ENCODE measurements around the gene MATCAP1.

MATCAP1 gene

GRCh38 chr16:67137605-67138004 lies 46.2 kb downstream of the MATCAP1 start:
- DNase-seq (ENCODE audit: low read depth) = no peak
- no peak overlapping the region for H3K4me3 ChIP-seq (ENCODE audit: low read depth, low read length)
- TF ChIP-seq MAX (IDR thresholded peaks at IDR 0.05; ENCODE audit: low read depth, low read length) (no peak), CTCF (IDR thresholded peaks at IDR 0.05; ENCODE audit: low read depth, low read length) (no peak), MYC (IDR thresholded peaks at IDR 0.05; ENCODE audit: low read depth, low read length) (no peak), POLR2A (IDR thresholded peaks at IDR 0.05; ENCODE audit: extremely low read depth, insufficient read length) (no peak)

- TF ChIP-seq POLR2A (IDR thresholded peaks at IDR 0.05; ENCODE audit: extremely low read depth, insufficient read length) = no peak
- TF ChIP-seq MAX (IDR thresholded peaks at IDR 0.05; ENCODE audit: low read depth, low read length) = no peak
- TF ChIP-seq CTCF (IDR thresholded peaks at IDR 0.05; ENCODE audit: low read depth, low read length) = no peak
- TF ChIP-seq MYC (IDR thresholded peaks at IDR 0.05; ENCODE audit: low read depth, low read length) = no peak
- no peak overlapping the region for H3K4me3 ChIP-seq (ENCODE audit: low read depth, low read length)
- no peak for DNase-seq (ENCODE audit: low read depth)
Measured at GRCh38 chr16:67129422-67129821, 54.3 kb downstream of the MATCAP1 start.

GRCh38 chr16:67128887-67129286 lies 54.9 kb downstream of the MATCAP1 start:
- no peak overlapping the region for H3K4me3 ChIP-seq (ENCODE audit: low read depth, low read length)
- TF ChIP-seq POLR2A (IDR thresholded peaks at IDR 0.05; ENCODE audit: extremely low read depth, insufficient read length) (no peak), MYC (IDR thresholded peaks at IDR 0.05; ENCODE audit: low read depth, low read length) (no peak), CTCF (IDR thresholded peaks at IDR 0.05; ENCODE audit: low read depth, low read length) (no peak)
- DNase-seq (ENCODE audit: low read depth) = no peak

- DNase-seq (ENCODE audit: low read depth) = no peak
- no peak for TF ChIP-seq POLR2A (IDR thresholded peaks at IDR 0.05; ENCODE audit: extremely low read depth, insufficient read length)
- no peak for TF ChIP-seq CTCF (IDR thresholded peaks at IDR 0.05; ENCODE audit: low read depth, low read length)
- no peak for TF ChIP-seq MAX (IDR thresholded peaks at IDR 0.05; ENCODE audit: low read depth, low read length)
- no peak for TF ChIP-seq MYC (IDR thresholded peaks at IDR 0.05; ENCODE audit: low read depth, low read length)
- no peak overlapping the region for H3K4me3 ChIP-seq (ENCODE audit: low read depth, low read length)
Measured at GRCh38 chr16:67128417-67128816, 55.3 kb downstream of the MATCAP1 start.

All from NB4 (cell line).